GM18511 (cell line): ENCODE data around the gene XRCC5.

Experiments
- ATAC-seq: cut with Tn5 transposase; IDR thresholded peaks from one replicate; pipeline ENCODE4 v1.9.1; 2021; ENCODE audit warnings: mild to moderate bottlenecking, moderate library complexity; ENCODE audit not compliant: unreplicated experiment

XRCC5 gene

GRCh38 chr2:216221811-216222210 lies 112.7 kb downstream of the XRCC5 start:
- ATAC-seq, result no peak

- peak; percentile 70 for ATAC-seq
These were observed 113.7 kb downstream of the XRCC5 start for GRCh38 chr2:216222650-216223352.

- ATAC-seq, result no peak
These were observed 115.2 kb downstream of the XRCC5 start for GRCh38 chr2:216224388-216224787.

GRCh38 chr2:216229277-216229914 lies 120.2 kb downstream of the XRCC5 start:
- no peak for ATAC-seq

- no peak for ATAC-seq
These were observed 122.7 kb downstream of the XRCC5 start for GRCh38 chr2:216231867-216232266.

GRCh38 chr2:216232721-216233120 lies 123.6 kb downstream of the XRCC5 start:
- no peak for ATAC-seq

- no peak for ATAC-seq
These were observed 124.3 kb downstream of the XRCC5 start for GRCh38 chr2:216233281-216233995.

- no peak for ATAC-seq
These were observed 125.0 kb downstream of the XRCC5 start for GRCh38 chr2:216234106-216234505.

GRCh38 chr2:216235462-216235861 lies 126.3 kb downstream of the XRCC5 start:
- no peak for ATAC-seq

- ATAC-seq, result no peak
These were observed 126.7 kb downstream of the XRCC5 start for GRCh38 chr2:216235896-216236295.

GRCh38 chr2:216236486-216236885 lies 127.3 kb downstream of the XRCC5 start:
- no peak for ATAC-seq

- no peak for ATAC-seq
These were observed 133.2 kb downstream of the XRCC5 start for GRCh38 chr2:216242365-216242764.

- no peak for ATAC-seq
These were observed 133.9 kb downstream of the XRCC5 start for GRCh38 chr2:216243026-216243425.

GRCh38 chr2:216245391-216245975 lies 136.3 kb downstream of the XRCC5 start:
- ATAC-seq, result no peak

GRCh38 chr2:216246766-216247165 lies 137.6 kb downstream of the XRCC5 start:
- ATAC-seq, result no peak
